H1 (cell line): ENCODE results near the gene CLEC16A. TPM values are rescaled to one million over a fixed set of nuclear protein-coding genes. Genes with fewer than 3 reads are reported as not detected.

Source experiments
- CHD2 ChIP-seq: IDR thresholded peaks from 2 replicates; pipeline ENCODE4 v1.6.1; 2012; ENCODE audit warnings: low read length, improper control_type of control experiment
- POU5F1 ChIP-seq: IDR thresholded peaks from 2 replicates; pipeline ENCODE4 v1.6.1; 2011; ENCODE audit warnings: low read depth, mild to moderate bottlenecking, low read length, moderate library complexity
- RXRA ChIP-seq: IDR thresholded peaks from 2 replicates; pipeline ENCODE4 v1.6.1; 2011; ENCODE audit warnings: low read depth, mild to moderate bottlenecking, low read length, moderate library complexity; ENCODE audit not compliant: insufficient read depth
- SP4 ChIP-seq: IDR thresholded peaks from 2 replicates; pipeline ENCODE4 v1.6.1; 2012; ENCODE audit warnings: low read length, inconsistent platforms
- polyA plus RNA-seq, 7 experiments: library from polyadenylated mRNA; depleted of rRNA in 3 of 7; stranded (reverse) in 5 of 7; unstranded in 2 of 7; fragments of >200 nt in 5 of 7; fragments of 200-250 nt in 2 of 7; gene quantifications; 1 replicate in 5 of 7; 2 replicates in 1 of 7; 4 replicates in 1 of 7; pipeline versions ENCODE4 v1.2.1 to v1.2.3, GENCODE V29; 2011 to 2013; ENCODE audit warnings: missing spikeins in 2 of 7, mixed read lengths in 2 of 7
- total RNA-seq: library from RNA; stranded (reverse); fragmentation: NEBNext Ultra II Directional; extraction: Animal tissue kit (Norgen Biotek cat#: 25700); gene quantifications from 2 replicates; pipeline ENCODE4 v1.2.1, GENCODE V29; 2021

CLEC16A gene
- total and polyA plus RNA-seq, 2 of the 8 experiments (the other 6 are each of a cell fraction or from before 2014, with no cell fraction given): 7.6 to 19.3 TPM

- TF ChIP-seq RXRA (no peak), POU5F1 (no peak), SP4 (no peak), CHD2 (no peak)
Measured at GRCh38 chr16:11147033-11147753, 202.8 kb downstream of the CLEC16A start (continued).
